GM23338 (cell line): ENCODE results near the gene NCLN. TPM values are rescaled to one million over a fixed set of nuclear protein-coding genes. Genes with fewer than 3 reads are reported as not detected.

Experiments
- ATAC-seq: fragments of 200-7000 bp; cut with Tn5 transposase; 3 replicates; pipeline ENCODE4 v1.9.1; 2020
- DNase-seq: peaks from one replicate; pipeline ENCODE4 v3.0.0-alpha.2; 2015; ENCODE audit warnings: low spot score
- H2AFZ ChIP-seq: fragments of 200-600 bp; sonication (generic); 2 replicates; pipeline ENCODE4 v1.8.0; 2016; ENCODE audit warnings: antibody characterized with exemption, mild to moderate bottlenecking, moderate library complexity
- H3F3A ChIP-seq: fragments of 200-600 bp; sonication (generic); replicated peaks from 2 replicates; pipeline ENCODE4 v1.8.0; 2017; ENCODE audit warnings: antibody characterized with exemption, mixed run types, low read depth
- H3K27ac ChIP-seq: fragments of 200-600 bp; sonication (generic); 2 replicates; pipeline ENCODE4 v1.6.1; 2016; ENCODE audit warnings: low read depth
- H3K27me3 ChIP-seq: fragments of 200-600 bp; sonication (generic); 2 replicates; pipeline ENCODE4 v1.8.0; 2016; ENCODE audit warnings: mild to moderate bottlenecking, mixed run types, moderate library complexity; ENCODE audit not compliant: insufficient read depth
- H3K36me3 ChIP-seq: fragments of 200-600 bp; sonication (generic); 2 replicates; pipeline ENCODE4 v1.8.0; 2016; ENCODE audit warnings: mild to moderate bottlenecking; ENCODE audit not compliant: insufficient read depth
- H3K4me1 ChIP-seq: fragments of 200-600 bp; sonication (generic); 2 replicates; pipeline ENCODE4 v1.8.0; 2016; ENCODE audit warnings: mild to moderate bottlenecking, moderate library complexity; ENCODE audit not compliant: insufficient read depth
- H3K4me2 ChIP-seq: fragments of 200-600 bp; sonication (generic); 2 replicates; pipeline ENCODE4 v1.7.1; 2017; ENCODE audit warnings: mixed run types
- H3K4me3 ChIP-seq: fragments of 200-600 bp; sonication (generic); 2 replicates; pipeline ENCODE4 v1.6.1; 2016; ENCODE audit warnings: mixed run types
- H3K79me2 ChIP-seq: fragments of 200-600 bp; sonication (generic); replicated peaks from 2 replicates; pipeline ENCODE4 v1.8.0; 2017; ENCODE audit warnings: mild to moderate bottlenecking; ENCODE audit not compliant: insufficient read depth
- H3K9me2 ChIP-seq: fragments of 200-600 bp; sonication (generic); 2 replicates; pipeline ENCODE4 v1.8.0; 2017; ENCODE audit not compliant: insufficient read depth
- H4K20me1 ChIP-seq: fragments of 200-600 bp; sonication (generic); replicated peaks from 2 replicates; pipeline ENCODE4 v1.8.0; 2017; ENCODE audit warnings: mild to moderate bottlenecking; ENCODE audit not compliant: insufficient read depth
- H3K27ac Mint-ChIP-seq: 2 replicates; pipeline ENCODE4 v1.8.0; 2020; ENCODE audit warnings: inconsistent platforms, mild to moderate bottlenecking, moderate library complexity, mixed read lengths
- H3K27me3 Mint-ChIP-seq: 3 replicates; pipeline ENCODE4 v1.8.0; 2022; ENCODE audit warnings: low read depth, mild to moderate bottlenecking, moderate library complexity, mixed read lengths, inconsistent platforms; ENCODE audit not compliant: insufficient read depth, poor library complexity
- H3K36me3 Mint-ChIP-seq: 3 replicates; pipeline ENCODE4 v1.8.0; 2021; ENCODE audit warnings: low read depth, mild to moderate bottlenecking, inconsistent platforms, moderate library complexity, mixed read lengths
- H3K4me1 Mint-ChIP-seq: 3 replicates; pipeline ENCODE4 v1.8.0; 2020; ENCODE audit warnings: mild to moderate bottlenecking, inconsistent platforms, mixed read lengths
- H3K4me3 Mint-ChIP-seq: 3 replicates; pipeline ENCODE4 v1.8.0; 2021; ENCODE audit warnings: moderate library complexity, mild to moderate bottlenecking, inconsistent platforms, mixed read lengths
- H3K9me3 Mint-ChIP-seq: 3 replicates; pipeline ENCODE4 v1.8.0; 2020; ENCODE audit warnings: moderate library complexity, mild to moderate bottlenecking, inconsistent platforms, mixed read lengths
- ZNF114 ChIP-seq: fragments of 250-450 bp; sonication (Bioruptor Pico); IDR thresholded peaks from 2 replicates; pipeline ENCODE4 v1.5.0; 2020; ENCODE audit warnings: mild to moderate bottlenecking, moderate library complexity
- polyA plus RNA-seq: library from polyadenylated mRNA; unstranded; fragments of >200 nt; fragmentation: Nextera tagmentation; extraction: Ambion mirVana; gene quantifications from 2 replicates; pipeline ENCODE4 v1.2.1, GENCODE V29; 2016
- total RNA-seq: library from RNA; depleted of rRNA; stranded (reverse); fragments of >200 nt; shearing (Covaris generic); gene quantifications from 2 replicates; pipeline ENCODE4 v1.2.3, GENCODE V29; 2014; rRNA removed

Gene NCLN
- total and polyA plus RNA-seq, 2 experiments from 2014 or later, result 85.6 to 125 TPM

DNA sequence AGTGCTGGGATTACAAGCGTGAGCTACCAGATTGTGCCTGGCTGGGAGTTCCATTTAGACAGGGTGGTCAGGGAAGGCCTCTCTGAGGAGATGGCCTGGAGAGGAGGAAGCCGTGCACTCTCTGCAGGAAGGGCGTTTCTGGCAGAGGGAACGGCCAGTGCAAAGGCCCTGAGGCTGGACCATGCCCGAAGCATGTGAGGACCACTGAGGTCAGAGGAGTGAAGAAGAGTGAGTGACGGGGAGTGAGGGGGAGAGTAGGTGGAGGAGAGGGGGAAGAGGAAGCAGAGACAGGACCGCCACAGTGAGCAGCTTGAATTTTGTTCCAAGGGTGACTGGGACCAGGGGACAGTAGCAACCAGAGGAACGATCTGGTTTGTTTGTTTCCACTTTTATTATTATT lies 71.3 kb downstream of the NCLN start:
- no peak overlapping the region for H3K27ac Mint-ChIP-seq
- ATAC-seq, result no peak

More for the DNA sequence above, 71.3 kb downstream of the NCLN start:
- Histone ChIP-seq H3K4me3 (no peak overlapping the region), H2AFZ (no peak overlapping the region), H3K27ac (no peak overlapping the region), H3K4me2 (no peak overlapping the region), H3K36me3 (no peaks in the 10 kb centered on the region), H3F3A (no peaks in the 10 kb centered on the region), H3K79me2 (no peaks in the 10 kb centered on the region), H3K4me1 (no peaks in the 10 kb centered on the region), H4K20me1 (no peaks in the 10 kb centered on the region; the same call in 1 of the 2 replicates), H3K27me3 (no peaks in the 10 kb centered on the region), H3K9me2 (no peaks in the 10 kb centered on the region)
- no peak for TF ChIP-seq ZNF114
- Mint-ChIP-seq H3K4me1 (no peaks in the 10 kb centered on the region), H3K9me3 (peaks cover 10% of the 10 kb centered on the region), H3K27me3 (peaks cover 6% of the 10 kb centered on the region), H3K4me3 (no peak overlapping the region), H3K36me3 (peaks cover 23% of the 10 kb centered on the region)
- DNase-seq, result no peak

Other genes with a start within 250 kb of the NCLN start
- gene ZNF77, start 241.0 kb upstream of the NCLN start, total RNA-seq, result 4.1 and 4.5 TPM in 2 replicates
- 3.3 and 3.7 TPM in 2 replicates for gene ZNF77, start 241.0 kb upstream of the NCLN start, polyA plus RNA-seq
- gene TLE6, start 208.4 kb upstream of the NCLN start, total RNA-seq, result 0.70 and 2.4 TPM in 2 replicates
- 1.3 and 2.4 TPM in 2 replicates for gene TLE6, start 208.4 kb upstream of the NCLN start, polyA plus RNA-seq
- 21.3 and 22.8 TPM in 2 replicates for gene TLE2, start 156.7 kb upstream of the NCLN start, total RNA-seq
- 5.2 and 5.6 TPM in 2 replicates for gene TLE2, start 156.7 kb upstream of the NCLN start, polyA plus RNA-seq
- 151 and 154 TPM in 2 replicates for gene TLE5, start 123.4 kb upstream of the NCLN start, total RNA-seq
- gene TLE5, start 123.4 kb upstream of the NCLN start, polyA plus RNA-seq, result 130 and 132 TPM in 2 replicates
- 22.6 and 26.9 TPM in 2 replicates for gene GNA11, start 91.6 kb upstream of the NCLN start, total RNA-seq
- gene GNA11, start 91.6 kb upstream of the NCLN start, polyA plus RNA-seq, result 15.8 and 16.2 TPM in 2 replicates
- 0.14 TPM in 1 of 2 replicates, not detected in the other for gene GNA15, start 49.9 kb upstream of the NCLN start, total RNA-seq
- gene GNA15, start 49.9 kb upstream of the NCLN start, polyA plus RNA-seq, result 0.10 and 0.31 TPM in 2 replicates
- gene S1PR4, start 7.2 kb upstream of the NCLN start, total RNA-seq, result 0.24 TPM in 1 of 2 replicates, not detected in the other
- gene S1PR4, start 7.2 kb upstream of the NCLN start, polyA plus RNA-seq, result not detected in 2 replicates
- 6.8 and 10.6 TPM in 2 replicates for gene CELF5, start 38.7 kb downstream of the NCLN start, total RNA-seq
- gene CELF5, start 38.7 kb downstream of the NCLN start, polyA plus RNA-seq, result 5.6 TPM in 2 replicates
- gene NFIC, start 180.7 kb downstream of the NCLN start, total RNA-seq, result 0.58 and 1.3 TPM in 2 replicates
- gene NFIC, start 180.7 kb downstream of the NCLN start, polyA plus RNA-seq, result 5.3 and 8.2 TPM in 2 replicates